H9 (cell line): Measurements from ENCODE around the gene STPG1. TPM values are rescaled to one million over a fixed set of nuclear protein-coding genes. Genes with fewer than 3 reads are reported as not detected.

ENCODE experiments used
- DNase-seq: peaks from one replicate; pipeline ENCODE4 v3.0.0-alpha.2; 2017
- H2AFZ ChIP-seq: one replicate; pipeline ENCODE4 v1.6.1; 2013; ENCODE audit warnings: mild to moderate bottlenecking, low read length, control low read depth, moderate library complexity
- H2AK5ac ChIP-seq: 2 replicates; pipeline ENCODE4 v1.6.1; 2013; ENCODE audit warnings: low read length, control low read depth, mixed read lengths; ENCODE audit not compliant: insufficient read length
- H2BK120ac ChIP-seq: one replicate; pipeline ENCODE4 v1.6.1; 2013; ENCODE audit warnings: low read depth, mild to moderate bottlenecking, low read length, control low read depth, inconsistent platforms; ENCODE audit not compliant: poor library complexity, severe bottlenecking
- H2BK12ac ChIP-seq: 2 replicates; pipeline ENCODE4 v1.6.1; 2013; ENCODE audit warnings: low read length, control low read depth, mixed read lengths, low read depth; ENCODE audit not compliant: insufficient read length
- H2BK15ac ChIP-seq: 2 replicates; pipeline ENCODE4 v1.6.1; 2013; ENCODE audit warnings: low read depth, low read length, control low read depth
- H2BK20ac ChIP-seq: one replicate; pipeline ENCODE4 v1.6.1; 2013; ENCODE audit warnings: low read depth, mild to moderate bottlenecking, low read length, control low read depth, inconsistent platforms; ENCODE audit not compliant: poor library complexity, severe bottlenecking
- H2BK5ac ChIP-seq: 2 replicates; pipeline ENCODE4 v1.6.1; 2013; ENCODE audit warnings: low read length, control low read depth, mixed read lengths; ENCODE audit not compliant: insufficient read length
- H3K14ac ChIP-seq: 2 replicates; pipeline ENCODE4 v1.6.1; 2013; ENCODE audit warnings: low read length, control low read depth; ENCODE audit not compliant: insufficient read depth
- H3K18ac ChIP-seq: 2 replicates; pipeline ENCODE4 v1.6.1; 2013; ENCODE audit warnings: low read depth, mild to moderate bottlenecking, mixed read lengths, low read length, control low read depth; ENCODE audit not compliant: insufficient read length
- H3K23ac ChIP-seq: 2 replicates; pipeline ENCODE4 v1.6.1; 2013; ENCODE audit warnings: low read length, control low read depth, mixed read lengths, low read depth; ENCODE audit not compliant: insufficient read length
- H3K23me2 ChIP-seq: 2 replicates; pipeline ENCODE4 v1.6.1; 2013; ENCODE audit warnings: low read depth, mild to moderate bottlenecking, mixed read lengths, low read length, control low read depth; ENCODE audit not compliant: insufficient read length, poor library complexity, severe bottlenecking
- H3K27ac ChIP-seq: 2 replicates; pipeline ENCODE4 v1.5.1; 2013; ENCODE audit warnings: low read length, control low read depth, mixed read lengths, low read depth; ENCODE audit not compliant: insufficient read length
- H3K27me3 ChIP-seq: 2 replicates; pipeline ENCODE4 v1.6.1; 2013; ENCODE audit warnings: low read length, control low read depth, inconsistent platforms; ENCODE audit not compliant: insufficient read depth
- H3K4ac ChIP-seq: 2 replicates; pipeline ENCODE4 v1.6.1; 2013; ENCODE audit warnings: low read depth, mild to moderate bottlenecking, control low read depth, inconsistent platforms, low read length, moderate library complexity
- H3K4me1 ChIP-seq: 2 replicates; pipeline ENCODE4 v1.6.1; 2013; ENCODE audit warnings: low read length, control low read depth, inconsistent platforms; ENCODE audit not compliant: insufficient read depth
- H3K4me2 ChIP-seq: 2 replicates; pipeline ENCODE4 v1.6.1; 2013; ENCODE audit warnings: low read length, control low read depth, mixed read lengths; ENCODE audit not compliant: insufficient read length, insufficient read depth
- H3K56ac ChIP-seq: 2 replicates; pipeline ENCODE4 v1.6.1; 2013; ENCODE audit warnings: low read depth, mild to moderate bottlenecking, mixed read lengths, low read length, control low read depth; ENCODE audit not compliant: insufficient read length
- H3K79me1 ChIP-seq: 2 replicates; pipeline ENCODE4 v1.6.1; 2013; ENCODE audit warnings: low read depth, mild to moderate bottlenecking, moderate library complexity, low read length, control low read depth, inconsistent platforms; ENCODE audit not compliant: insufficient read depth, poor library complexity, severe bottlenecking
- H3K79me2 ChIP-seq: 2 replicates; pipeline ENCODE4 v1.6.1; 2013; ENCODE audit warnings: low read length, control low read depth, inconsistent platforms; ENCODE audit not compliant: insufficient read depth
- H3K9ac ChIP-seq: 2 replicates; pipeline ENCODE4 v1.6.1; 2013; ENCODE audit warnings: low read length, control low read depth, mixed read lengths; ENCODE audit not compliant: insufficient read length; ENCODE audit errors: extremely low read depth
- H3K9me3 ChIP-seq: one replicate; pipeline ENCODE4 v1.6.1; 2013; ENCODE audit warnings: low read depth, low read length, inconsistent platforms; ENCODE audit not compliant: control insufficient read depth
- H3T11ph ChIP-seq: one replicate; pipeline ENCODE4 v1.6.1; 2013; ENCODE audit warnings: mild to moderate bottlenecking, low read length, control low read depth, inconsistent platforms
- H4K20me1 ChIP-seq: one replicate; pipeline ENCODE4 v1.6.1; 2013; ENCODE audit not compliant: control insufficient read depth, insufficient read length, insufficient read depth
- H4K5ac ChIP-seq: 2 replicates; pipeline ENCODE4 v1.6.1; 2013; ENCODE audit warnings: low read depth, mild to moderate bottlenecking, mixed read lengths, low read length, control low read depth; ENCODE audit not compliant: insufficient read length
- H4K8ac ChIP-seq: replicated peaks from 2 replicates; pipeline ENCODE4 v1.6.1; 2013; ENCODE audit warnings: low read length, control low read depth, mixed read lengths, low read depth; ENCODE audit not compliant: insufficient read length
- H4K91ac ChIP-seq: 2 replicates; pipeline ENCODE4 v1.6.1; 2013; ENCODE audit warnings: low read depth, mild to moderate bottlenecking, moderate library complexity, mixed read lengths, low read length, control low read depth; ENCODE audit not compliant: insufficient read length
- H3K27ac Mint-ChIP-seq, 3 experiments: 2 replicates in 2 of 3; 3 replicates in 1 of 3; pipeline ENCODE4 v1.8.0; 2020 to 2021; ENCODE audit warnings: mixed read lengths in 3 of 3, mild to moderate bottlenecking in 1 of 3, moderate library complexity in 1 of 3
- H3K27me3 Mint-ChIP-seq: 2 replicates; pipeline ENCODE4 v1.8.0; 2021; ENCODE audit warnings: low read depth, mild to moderate bottlenecking, moderate library complexity, mixed read lengths
- H3K36me3 Mint-ChIP-seq, 3 experiments: 2 replicates in 2 of 3; 3 replicates in 1 of 3; pipeline ENCODE4 v1.8.0; 2020 to 2021; ENCODE audit warnings: low read depth in 3 of 3, mixed read lengths in 3 of 3; ENCODE audit not compliant: insufficient read depth in 1 of 3
- H3K4me1 Mint-ChIP-seq, 2 experiments: 2 replicates each; pipeline ENCODE4 v1.8.0; 2020; ENCODE audit warnings: mixed read lengths in 2 of 2
- H3K4me3 Mint-ChIP-seq, 2 experiments: 2 replicates in 1 of 2; 3 replicates in 1 of 2; pipeline ENCODE4 v1.8.0; 2020 to 2021; ENCODE audit warnings: mild to moderate bottlenecking in 2 of 2, mixed read lengths in 2 of 2, moderate library complexity in 1 of 2
- H3K9me3 Mint-ChIP-seq, 2 experiments: 2 replicates in 1 of 2; 3 replicates in 1 of 2; pipeline ENCODE4 v1.8.0; 2020; ENCODE audit warnings: mild to moderate bottlenecking in 2 of 2, mixed read lengths in 2 of 2, moderate library complexity in 1 of 2
- CTCF ChIP-seq: fragments of 200-600 bp; sonication (generic); conservative IDR thresholded peaks from 3 replicates; pipeline ENCODE4 v1.8.0; 2021; ENCODE audit warnings: antibody characterized with exemption, mild to moderate bottlenecking
- WGBS: extraction: QIAGEN DNeasy Blood & Tissue Kit; methylation state at CpG from one replicate; pipeline ENCODE4 v1.1.7; 2013; ENCODE audit warnings: missing lambda C conversion rate, low lambda C conversion rate, mixed read lengths; ENCODE audit not compliant: insufficient read length; ENCODE audit errors: extremely low coverage; 5-methylcytosine and 5-hydroxymethylcytosine counted together
- total RNA-seq: library from RNA; stranded (reverse); gene quantifications from 2 replicates; pipeline ENCODE4 v1.2.1, GENCODE V29; 2021

Gene STPG1
- total RNA-seq, 1 experiment from 2014 or later, result 8.3 TPM

GRCh38 chr1:24427545-24427862 lies 13.9 kb upstream of the STPG1 start:
- H2BK12ac ChIP-seq, result no peak overlapping the region
- Mint-ChIP-seq H3K27ac (no peak overlapping the region), H3K36me3 (peaks cover 0 to under 1% (median 0%) of the 10 kb centered on the region in 3 experiments; a peak in 1 of 7 replicates), H3K9me3 (no peaks in the 10 kb centered on the region), H3K4me1 (peaks cover 4% of the 10 kb centered on the region in 2 experiments), H3K27me3 (no peaks in the 10 kb centered on the region), H3K4me3 (no peak overlapping the region)
- H2BK120ac ChIP-seq, result no peak overlapping the region
- H3K4me2 ChIP-seq, result no peak overlapping the region
- no peak overlapping the region for H3K9ac ChIP-seq
- H3K23me2 ChIP-seq, result peaks cover 2% of the 10 kb centered on the region
- no peaks in the 10 kb centered on the region for H3K79me2 ChIP-seq
- no peak overlapping the region for H2AK5ac ChIP-seq
- no peaks in the 10 kb centered on the region for H4K20me1 ChIP-seq
- no peak overlapping the region for H3K56ac ChIP-seq
- H3K27ac ChIP-seq, result no peak overlapping the region
- no peaks in the 10 kb centered on the region for H3K27me3 ChIP-seq
- H3K4me1 ChIP-seq, result no peaks in the 10 kb centered on the region
- H2BK5ac ChIP-seq, result no peak overlapping the region
- no peak for DNase-seq
- H3K18ac ChIP-seq, result no peak overlapping the region
- no CpG with 5 or more reads among the region's 1 CpG for WGBS
- no peak overlapping the region for H4K8ac ChIP-seq
- H2BK15ac ChIP-seq, result no peak overlapping the region
- no peak for TF ChIP-seq CTCF
- no peak overlapping the region for H3K23ac ChIP-seq
- no peak overlapping the region for H3T11ph ChIP-seq
- H3K14ac ChIP-seq, result no peak overlapping the region
- no peaks in the 10 kb centered on the region for H3K79me1 ChIP-seq
- no peak overlapping the region for H3K4ac ChIP-seq
- H4K5ac ChIP-seq, result no peak overlapping the region
- no peak overlapping the region for H2BK20ac ChIP-seq
- no peak overlapping the region for H2AFZ ChIP-seq
- H4K91ac ChIP-seq, result no peak overlapping the region
- H3K9me3 ChIP-seq, result no peaks in the 10 kb centered on the region
